GM18861 (cell line): ENCODE results near the gene INPP5A.
"Not testable (repeated sequence)": the region's sequence is repeated elsewhere in the genome, so short reads cannot be mapped to it uniquely, and the experiment has no call there.

ENCODE experiments used
- ATAC-seq: cut with Tn5 transposase; IDR thresholded peaks from one replicate; pipeline ENCODE4 v1.9.1; 2021; ENCODE audit not compliant: unreplicated experiment

INPP5A gene

GRCh38 chr10:132559538-132559937 lies 22.0 kb downstream of the INPP5A start:
- ATAC-seq = no peak

- peak; percentile 38 for ATAC-seq
Observed at GRCh38 chr10:132560241-132560731, 22.7 kb downstream of the INPP5A start.

GRCh38 chr10:132562177-132562915 lies 24.8 kb downstream of the INPP5A start:
- no peak for ATAC-seq

- no peak for ATAC-seq
Observed at GRCh38 chr10:132562916-132563456, 25.4 kb downstream of the INPP5A start.

GRCh38 chr10:132563485-132564248 lies 26.1 kb downstream of the INPP5A start:
- peak; percentile 67 for ATAC-seq

GRCh38 chr10:132564249-132564605 lies 26.6 kb downstream of the INPP5A start:
- no peak for ATAC-seq

GRCh38 chr10:132564690-132565089 lies 27.1 kb downstream of the INPP5A start:
- no peak for ATAC-seq

GRCh38 chr10:132565516-132566209 lies 28.1 kb downstream of the INPP5A start:
- ATAC-seq = no peak

- ATAC-seq = no peak
Observed at GRCh38 chr10:132566892-132567291, 29.3 kb downstream of the INPP5A start.

GRCh38 chr10:132570265-132570664 lies 32.7 kb downstream of the INPP5A start:
- ATAC-seq = no peak

GRCh38 chr10:132570771-132571649 lies 33.4 kb downstream of the INPP5A start:
- ATAC-seq = peak; percentile 40

- ATAC-seq = peak; percentile 74
Observed at GRCh38 chr10:132571650-132572544, 34.3 kb downstream of the INPP5A start.

GRCh38 chr10:132572545-132572937 lies 35.0 kb downstream of the INPP5A start:
- ATAC-seq = no peak

- not testable (repeated sequence) for ATAC-seq
Observed at GRCh38 chr10:132572946-132573345, 35.4 kb downstream of the INPP5A start.

GRCh38 chr10:132574288-132574687 lies 36.7 kb downstream of the INPP5A start:
- ATAC-seq = no peak

- no peak for ATAC-seq
Observed at GRCh38 chr10:132574783-132575319, 37.3 kb downstream of the INPP5A start.

GRCh38 chr10:132575320-132576201 lies 38.0 kb downstream of the INPP5A start:
- ATAC-seq = peak; percentile 27
